NB4 (cell line): ENCODE data around the gene LMTK2.

Experiments
- DNase-seq: peaks from one replicate; pipeline ENCODE4 v3.0.0; 2010; ENCODE audit warnings: low read depth
- H3K4me3 ChIP-seq: one replicate; pipeline ENCODE4 v1.5.1; 2011; ENCODE audit warnings: mild to moderate bottlenecking, low read depth, low read length, moderate library complexity
- MAX ChIP-seq: IDR thresholded peaks from 2 replicates; pipeline ENCODE4 v1.6.1; 2011; ENCODE audit warnings: low read depth, low read length
- MYC ChIP-seq: IDR thresholded peaks from 2 replicates; pipeline ENCODE4 v1.6.1; 2011; ENCODE audit warnings: low read depth, low read length
- POLR2A ChIP-seq: IDR thresholded peaks from 2 replicates; pipeline ENCODE4 v1.6.1; 2011; ENCODE audit warnings: mild to moderate bottlenecking; ENCODE audit not compliant: insufficient read length; ENCODE audit errors: extremely low read depth
- TF ChIP-seq, protein P1 (sequence below): IDR thresholded peaks from one replicate; pipeline ENCODE4 v1.5.1; 2012; ENCODE audit warnings: low read depth, low read length

The LMTK2 gene

GRCh38 chr7:98192781-98193457 lies 86.3 kb downstream of the LMTK2 start:
- H3K4me3 ChIP-seq = no peak overlapping the region
- no peak for DNase-seq
- TF ChIP-seq MAX = no peak
- no peak for TF ChIP-seq MYC
- no peak for TF ChIP-seq POLR2A
- TF ChIP-seq, protein P1, sequence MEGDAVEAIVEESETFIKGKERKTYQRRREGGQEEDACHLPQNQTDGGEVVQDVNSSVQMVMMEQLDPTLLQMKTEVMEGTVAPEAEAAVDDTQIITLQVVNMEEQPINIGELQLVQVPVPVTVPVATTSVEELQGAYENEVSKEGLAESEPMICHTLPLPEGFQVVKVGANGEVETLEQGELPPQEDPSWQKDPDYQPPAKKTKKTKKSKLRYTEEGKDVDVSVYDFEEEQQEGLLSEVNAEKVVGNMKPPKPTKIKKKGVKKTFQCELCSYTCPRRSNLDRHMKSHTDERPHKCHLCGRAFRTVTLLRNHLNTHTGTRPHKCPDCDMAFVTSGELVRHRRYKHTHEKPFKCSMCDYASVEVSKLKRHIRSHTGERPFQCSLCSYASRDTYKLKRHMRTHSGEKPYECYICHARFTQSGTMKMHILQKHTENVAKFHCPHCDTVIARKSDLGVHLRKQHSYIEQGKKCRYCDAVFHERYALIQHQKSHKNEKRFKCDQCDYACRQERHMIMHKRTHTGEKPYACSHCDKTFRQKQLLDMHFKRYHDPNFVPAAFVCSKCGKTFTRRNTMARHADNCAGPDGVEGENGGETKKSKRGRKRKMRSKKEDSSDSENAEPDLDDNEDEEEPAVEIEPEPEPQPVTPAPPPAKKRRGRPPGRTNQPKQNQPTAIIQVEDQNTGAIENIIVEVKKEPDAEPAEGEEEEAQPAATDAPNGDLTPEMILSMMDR = no peak

- no peak for TF ChIP-seq POLR2A
- TF ChIP-seq, protein P1 = no peak
- TF ChIP-seq MYC = no peak
- no peak for TF ChIP-seq MAX
- DNase-seq = no peak
- no peak overlapping the region for H3K4me3 ChIP-seq
Observed at GRCh38 chr7:98193474-98194180, 87.0 kb downstream of the LMTK2 start.

- no peak overlapping the region for H3K4me3 ChIP-seq
- no peak for DNase-seq
- TF ChIP-seq, protein P1 = no peak
- TF ChIP-seq POLR2A (no peak), MYC (no peak), MAX (no peak)
Observed at GRCh38 chr7:98194186-98194585, 87.5 kb downstream of the LMTK2 start.

DNA sequence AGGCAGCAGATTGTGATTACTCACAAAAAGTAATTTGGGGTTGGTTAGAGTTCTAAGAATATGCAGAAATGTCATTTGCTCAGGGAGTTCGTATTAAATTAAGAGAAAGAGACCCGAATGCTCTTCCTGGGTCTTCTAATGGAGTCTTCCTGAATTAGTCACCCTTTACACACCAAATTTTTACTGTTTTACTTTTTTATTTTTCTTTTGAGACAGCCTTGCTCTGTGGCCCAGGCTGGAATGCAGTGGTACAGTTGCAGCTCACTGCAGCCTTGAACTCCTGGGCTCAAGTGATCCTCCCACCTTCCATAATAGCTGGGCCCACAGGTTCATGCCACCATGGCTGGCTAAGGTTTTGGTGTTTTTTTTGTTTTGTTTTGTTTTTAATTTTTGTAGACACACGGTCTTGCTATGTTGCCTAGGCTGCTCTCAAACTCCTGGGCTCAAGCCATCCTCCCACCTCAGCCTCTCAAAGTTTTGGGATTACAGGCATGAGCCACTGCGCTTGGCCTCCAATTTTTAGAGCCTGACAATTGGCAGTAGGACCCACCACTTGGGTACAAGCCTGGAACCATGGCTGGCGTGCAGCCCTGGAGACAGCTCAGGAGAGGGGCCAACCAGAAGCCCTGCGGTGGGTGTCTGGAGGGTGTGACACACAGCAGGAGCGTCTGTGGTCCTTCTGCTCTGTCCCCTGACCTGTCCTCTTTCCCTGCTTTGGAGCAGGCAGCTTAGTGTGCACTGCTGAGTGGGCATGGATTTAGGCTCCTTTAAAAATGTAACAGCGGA lies 88.2 kb downstream of the LMTK2 start:
- no peak overlapping the region for H3K4me3 ChIP-seq
- no peak for TF ChIP-seq MAX
- DNase-seq = no peak

GRCh38 chr7:98196706-98197605 lies 90.3 kb downstream of the LMTK2 start:
- DNase-seq = peak; percentile 87
- H3K4me3 ChIP-seq = peak overlapping the region; percentile 26
- TF ChIP-seq POLR2A (no peak), MYC (no peak), MAX (no peak)
- TF ChIP-seq, protein P1 = peak; percentile 20
